GM12864 (cell line): ENCODE data around the gene FBXL5.

Source experiments
- DNase-seq: peaks from one replicate; pipeline ENCODE4 v3.0.0-alpha.2; 2011; ENCODE audit warnings: low read depth
- H3K4me3 ChIP-seq: 2 replicates; pipeline ENCODE4 v1.5.1; 2011; ENCODE audit warnings: mild to moderate bottlenecking, low read depth, low read length, control low read depth
- CTCF ChIP-seq: IDR thresholded peaks from 2 replicates; pipeline ENCODE4 v1.5.1; 2011; ENCODE audit warnings: low read depth, mild to moderate bottlenecking, moderate library complexity, low read length, control low read depth, inconsistent platforms; ENCODE audit errors: missing control alignments

The FBXL5 gene

GRCh38 chr4:15658136-15658770 is 3.1 kb upstream of the FBXL5 start:
- no peak overlapping the region for H3K4me3 ChIP-seq
- DNase-seq, result no peak

DNA sequence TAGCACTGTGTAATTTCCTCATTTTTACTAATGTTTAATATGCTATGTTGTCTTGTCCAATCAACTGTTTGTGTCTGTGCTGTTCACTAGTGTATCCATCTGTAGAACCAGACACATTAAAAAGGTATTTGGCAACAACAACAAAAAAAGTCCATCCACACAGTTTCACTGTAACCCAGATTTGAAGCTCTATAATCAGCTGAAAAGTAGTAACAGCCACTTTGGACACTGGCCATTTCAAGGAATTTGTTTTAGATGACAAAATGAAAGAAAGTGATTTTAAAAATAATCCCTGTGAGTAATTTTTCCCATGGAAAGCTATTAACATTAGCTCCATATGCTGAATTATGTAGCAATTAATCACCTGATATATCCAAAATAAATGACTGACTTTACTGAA is 2.2 kb upstream of the FBXL5 start:
- TF ChIP-seq CTCF, result no peak
- DNase-seq, result no peak
- H3K4me3 ChIP-seq, result no peak overlapping the region

More at GRCh38 chr4:15658136-15658770, 3.1 kb upstream of the FBXL5 start:
- TF ChIP-seq CTCF, result no peak

DNA sequence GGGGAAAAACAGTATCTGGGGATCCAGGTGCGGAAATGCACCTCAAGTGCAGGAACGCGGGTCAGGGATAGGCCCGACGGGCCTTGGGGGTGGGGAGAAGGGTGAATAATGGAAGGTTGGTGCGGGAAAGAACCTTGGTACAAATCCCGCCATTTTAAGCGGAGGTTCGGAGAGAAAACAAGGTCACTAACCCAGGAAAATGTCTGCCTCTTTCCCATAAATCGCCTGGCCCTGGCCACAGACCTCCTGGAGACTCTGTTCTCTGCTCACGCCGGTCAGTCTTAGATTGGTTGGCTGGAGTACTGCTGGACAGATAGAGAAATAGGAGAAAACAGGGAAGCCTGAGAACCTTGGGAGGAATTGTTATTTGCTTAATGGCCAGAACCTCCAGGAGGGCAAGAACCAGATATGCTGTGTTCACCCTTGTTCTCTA is 897 bp upstream of the FBXL5 start:
- H3K4me3 ChIP-seq, result peak overlapping the region; percentile 85
- no peak for TF ChIP-seq CTCF
- no peak for DNase-seq

DNA sequence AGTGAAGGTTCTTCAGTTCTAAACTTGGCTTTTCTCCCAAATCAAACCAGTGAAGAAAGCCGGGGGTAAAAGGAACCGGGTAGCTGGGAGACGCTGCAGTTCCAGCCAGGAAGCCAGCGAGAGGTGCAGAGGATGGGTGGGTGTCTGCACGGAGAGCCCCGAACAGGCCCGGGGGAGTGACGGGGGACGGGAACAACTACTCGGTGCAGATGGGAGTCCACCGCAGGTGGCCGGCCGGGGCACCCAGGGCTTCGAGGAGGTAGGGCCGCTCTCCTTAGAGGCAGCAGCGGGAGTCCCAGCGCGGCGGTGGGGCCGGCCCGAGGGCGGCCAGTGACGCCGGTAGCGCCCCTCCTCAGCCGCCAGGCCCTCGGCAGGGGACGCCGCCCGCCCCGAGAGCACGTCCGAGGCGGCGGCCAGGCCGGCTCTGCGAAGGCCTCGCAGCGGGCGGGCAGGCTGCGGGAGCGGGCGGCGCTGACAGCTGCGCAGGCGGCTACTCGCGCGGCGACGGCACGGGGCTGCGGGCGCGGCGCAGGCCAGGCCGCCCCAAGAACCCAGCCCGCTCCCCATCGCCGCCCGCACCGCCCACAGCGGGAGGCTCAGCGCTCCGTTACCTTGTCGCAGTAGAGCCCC is 449 bp downstream of the FBXL5 start:
- TF ChIP-seq CTCF, result no peak
- no peak for DNase-seq
- H3K4me3 ChIP-seq, result peak overlapping the region; percentile 93

DNA sequence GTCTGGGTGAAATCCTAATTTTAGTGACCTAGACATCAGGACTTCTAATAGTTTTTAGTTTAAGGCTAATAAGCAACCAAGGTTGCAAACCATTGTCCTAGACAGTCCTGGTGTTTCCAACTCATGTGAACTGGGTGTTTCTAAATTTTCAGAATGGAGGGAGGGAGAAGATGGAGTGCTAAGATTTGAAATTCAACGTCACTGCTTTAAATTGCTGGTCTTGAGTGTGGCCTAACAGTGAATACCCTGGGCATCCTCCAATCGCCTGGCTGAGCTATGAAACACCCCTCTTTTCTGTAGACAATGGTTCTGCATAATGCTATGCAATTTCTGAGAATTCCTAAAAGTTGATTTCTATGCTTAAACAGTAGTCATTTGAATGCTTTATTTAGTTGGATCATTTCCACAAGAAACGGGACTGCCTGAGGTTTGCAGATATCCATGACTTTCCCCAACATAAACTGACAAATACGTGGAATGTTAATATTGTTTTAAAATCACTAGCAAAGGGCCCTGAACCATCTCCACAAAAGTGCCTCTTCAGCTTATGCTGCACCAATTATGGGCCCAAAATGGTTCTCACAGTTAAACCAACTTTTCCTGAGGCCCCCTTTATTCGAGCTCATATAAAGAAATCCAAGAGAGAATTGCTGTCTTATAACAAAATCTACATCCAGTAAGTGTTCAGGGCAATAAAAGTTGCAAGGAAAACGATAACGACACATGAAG is 1.1 kb downstream of the FBXL5 start:
- no peak for TF ChIP-seq CTCF
- DNase-seq, result no peak
- peak overlapping the region; percentile 93 for H3K4me3 ChIP-seq

GRCh38 chr4:15653420-15653819 is 1.7 kb downstream of the FBXL5 start:
- no peak for TF ChIP-seq CTCF
- peak overlapping the region; percentile 93 for H3K4me3 ChIP-seq
- DNase-seq, result no peak
